Osteocyte (in vitro differentiated cells): Measurements from ENCODE around the gene IL1R1. TPM values are rescaled to one million over a fixed set of nuclear protein-coding genes. Genes with fewer than 3 reads are reported as not detected.
A peak's percentile ranks its signal among the peaks of the same experiment; 100 is the strongest.

Experiments
- DNase-seq: peaks from one replicate; pipeline ENCODE4 v3.0.0; 2021; ENCODE audit warnings: mixed read lengths; ENCODE audit not compliant: unreplicated experiment; ENCODE audit errors: extremely low spot score
- H3K27ac Mint-ChIP-seq: one replicate; pipeline ENCODE4 v1.8.0; 2021; ENCODE audit warnings: mild to moderate bottlenecking, mixed read lengths; ENCODE audit not compliant: unreplicated experiment
- H3K27me3 Mint-ChIP-seq: one replicate; pipeline ENCODE4 v1.8.0; 2021; ENCODE audit warnings: mixed read lengths; ENCODE audit not compliant: unreplicated experiment
- H3K36me3 Mint-ChIP-seq: one replicate; pipeline ENCODE4 v1.8.0; 2021; ENCODE audit warnings: mixed read lengths; ENCODE audit not compliant: unreplicated experiment
- H3K4me1 Mint-ChIP-seq: one replicate; pipeline ENCODE4 v1.8.0; 2021; ENCODE audit warnings: mixed read lengths; ENCODE audit not compliant: unreplicated experiment
- H3K4me3 Mint-ChIP-seq: one replicate; pipeline ENCODE4 v1.8.0; 2021; ENCODE audit warnings: mild to moderate bottlenecking, moderate library complexity, mixed read lengths; ENCODE audit not compliant: unreplicated experiment
- H3K9me3 Mint-ChIP-seq: one replicate; pipeline ENCODE4 v1.8.0; 2021; ENCODE audit warnings: mixed read lengths; ENCODE audit not compliant: unreplicated experiment
- CTCF ChIP-seq: fragments of 200-600 bp; sonication (generic); IDR thresholded peaks from 2 replicates; pipeline ENCODE4 v1.5.0; 2021; ENCODE audit warnings: antibody characterized with exemption, mild to moderate bottlenecking, moderate library complexity
- total RNA-seq: library from RNA; stranded (reverse); gene quantifications from 2 replicates; pipeline ENCODE4 v1.2.1, GENCODE V29; 2021

The IL1R1 gene
- total RNA-seq, 1 donor from 2014 or later = 59.8 TPM

DNA sequence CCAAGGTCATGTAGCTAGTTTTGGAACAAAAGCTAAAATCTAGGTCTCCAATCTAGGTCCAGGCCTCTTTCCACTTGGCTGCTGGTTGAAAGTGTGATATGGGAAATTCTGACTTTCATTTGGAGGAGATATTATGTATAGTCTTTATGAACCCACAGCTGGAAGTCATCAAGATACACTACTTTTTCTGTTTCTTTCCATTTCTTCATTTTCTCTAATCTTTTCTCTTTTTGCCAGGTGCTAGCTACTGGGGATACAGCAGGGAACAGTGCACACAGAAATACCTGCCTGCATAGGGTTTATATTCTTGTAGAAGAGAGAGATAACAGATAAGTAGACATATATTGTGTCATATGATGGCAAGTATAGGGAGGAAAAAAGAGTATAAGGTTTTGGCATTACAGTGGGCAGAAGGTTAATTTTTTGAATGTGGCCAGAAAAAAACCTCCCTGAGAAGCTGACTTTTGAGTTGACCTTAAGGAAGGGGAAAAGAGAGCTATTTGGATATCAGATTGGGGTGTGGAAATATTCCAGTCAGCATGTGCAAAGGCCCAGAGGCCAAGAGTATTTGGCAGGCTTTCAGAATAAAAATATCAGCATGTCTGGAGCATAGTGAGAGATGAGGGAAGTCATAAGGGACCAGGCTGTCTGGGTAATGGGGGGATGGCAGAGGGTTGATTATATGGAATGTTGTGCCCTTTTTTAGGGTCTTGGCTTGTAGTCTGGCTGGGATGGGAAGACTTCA is 15.6 kb downstream of the IL1R1 start:
- Mint-ChIP-seq H3K4me3 (no peak overlapping the region), H3K9me3 (peaks cover 11% of the 10 kb centered on the region), H3K27ac (peak overlapping the region; percentile 43), H3K36me3 (peaks cover 73% of the 10 kb centered on the region), H3K4me1 (peaks cover 24% of the 10 kb centered on the region), H3K27me3 (no peaks in the 10 kb centered on the region)
- DNase-seq = no peak
- no peak for TF ChIP-seq CTCF

- Mint-ChIP-seq H3K36me3 (peaks cover 71% of the 10 kb centered on the region), H3K4me1 (peaks cover 24% of the 10 kb centered on the region), H3K9me3 (peaks cover 11% of the 10 kb centered on the region), H3K27me3 (no peaks in the 10 kb centered on the region), H3K27ac (peak overlapping the region; percentile 58), H3K4me3 (no peak overlapping the region)
- peak; percentile 26 for TF ChIP-seq CTCF
- DNase-seq = no peak
Observed at GRCh38 chr2:102159295-102159694, 16.7 kb downstream of the IL1R1 start.

DNA sequence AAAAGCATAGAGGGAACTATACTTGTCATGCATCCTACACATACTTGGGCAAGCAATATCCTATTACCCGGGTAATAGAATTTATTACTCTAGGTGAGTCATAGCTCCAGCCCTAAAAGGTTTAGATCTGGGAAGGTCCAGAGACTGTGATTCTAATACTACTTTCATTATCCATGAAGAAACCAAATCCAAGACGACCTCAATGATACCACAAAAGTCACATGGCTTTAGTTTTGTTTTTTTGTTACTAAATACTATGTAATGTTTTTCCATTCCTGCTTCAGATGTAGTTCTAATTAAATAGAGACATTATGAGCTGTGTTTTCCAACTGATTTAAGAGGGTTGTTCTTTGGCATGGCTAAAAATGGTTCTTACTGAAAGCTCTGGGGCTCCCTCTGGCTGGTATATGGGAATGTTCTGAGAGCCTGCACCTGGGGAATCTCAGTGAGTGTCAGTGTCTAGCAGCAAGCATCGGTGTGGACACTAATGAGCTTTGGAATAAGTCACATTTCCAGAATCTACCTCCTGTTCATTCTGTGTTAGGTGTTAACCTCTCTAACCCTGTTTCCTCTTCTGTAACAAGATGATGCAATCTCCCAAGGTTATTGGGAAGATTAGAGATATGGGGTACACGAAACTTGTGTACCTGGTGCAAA is 23.8 kb downstream of the IL1R1 start:
- Mint-ChIP-seq H3K9me3 (no peaks in the 10 kb centered on the region), H3K36me3 (peaks cover 59% of the 10 kb centered on the region), H3K27me3 (no peaks in the 10 kb centered on the region), H3K4me3 (no peak overlapping the region), H3K4me1 (peaks cover 8% of the 10 kb centered on the region), H3K27ac (no peak overlapping the region)
- DNase-seq = no peak
- peak; percentile 68 for TF ChIP-seq CTCF

DNA sequence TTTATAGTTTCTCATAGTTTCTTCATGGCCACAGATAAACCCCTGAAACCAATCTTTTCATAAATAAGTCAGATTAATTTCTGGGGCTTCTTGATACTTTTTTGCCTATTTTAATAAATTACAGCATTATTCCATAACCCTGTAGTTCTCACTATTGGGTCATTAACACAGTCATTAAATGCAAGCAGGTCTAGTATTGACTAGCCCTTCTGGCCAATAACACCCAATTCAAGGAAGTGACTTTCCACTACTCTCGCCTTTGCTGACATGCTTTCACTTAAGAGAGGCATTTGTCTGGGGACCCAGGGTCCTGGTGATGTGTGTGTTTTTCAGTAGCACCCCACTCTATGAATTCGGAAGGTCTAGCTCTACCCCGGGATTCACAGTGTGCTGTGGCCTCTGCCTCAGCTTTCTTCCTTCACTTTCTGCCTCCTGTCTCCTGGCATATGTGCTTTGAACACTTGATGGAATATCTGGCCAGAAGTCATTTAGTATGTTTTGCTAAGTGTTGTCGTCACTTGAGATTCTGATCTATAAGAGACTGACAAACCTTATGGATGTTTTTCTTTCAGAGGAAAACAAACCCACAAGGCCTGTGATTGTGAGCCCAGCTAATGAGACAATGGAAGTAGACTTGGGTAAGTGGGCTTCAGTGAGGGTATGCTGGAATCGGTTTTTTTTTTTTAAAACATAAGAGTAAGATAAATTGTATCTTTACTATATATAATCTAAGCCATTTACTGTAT is 25.7 kb downstream of the IL1R1 start:
- TF ChIP-seq CTCF = no peak
- Mint-ChIP-seq H3K4me1 (peaks cover 8% of the 10 kb centered on the region), H3K27ac (no peak overlapping the region), H3K4me3 (no peak overlapping the region), H3K36me3 (peaks cover 71% of the 10 kb centered on the region), H3K9me3 (no peaks in the 10 kb centered on the region), H3K27me3 (no peaks in the 10 kb centered on the region)
- DNase-seq = no peak

DNA sequence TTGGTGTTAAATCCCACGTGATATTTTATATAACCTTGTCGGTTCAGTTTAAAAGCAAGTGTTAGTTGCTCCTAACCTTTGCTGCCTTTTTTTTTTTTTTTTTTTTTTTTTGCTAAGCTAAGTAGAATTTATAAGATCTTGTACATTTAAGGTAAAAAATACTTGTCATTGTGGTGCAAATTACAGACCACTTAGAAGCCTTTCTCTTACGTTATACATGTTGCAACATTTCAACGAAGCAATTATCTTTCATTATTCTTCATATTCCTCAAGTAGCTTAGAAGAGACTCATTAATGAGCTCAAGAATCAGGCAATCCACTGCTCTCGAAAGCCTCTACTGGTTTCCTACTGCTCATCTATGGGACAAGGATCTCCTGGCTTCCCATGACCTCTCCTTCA is 29.4 kb downstream of the IL1R1 start:
- peaks cover 80% of the 10 kb centered on the region for H3K36me3 Mint-ChIP-seq
- no peak overlapping the region for H3K4me3 Mint-ChIP-seq
- no peak overlapping the region for H3K27ac Mint-ChIP-seq
- no peak for TF ChIP-seq CTCF
- no peaks in the 10 kb centered on the region for H3K27me3 Mint-ChIP-seq
- H3K9me3 Mint-ChIP-seq = no peaks in the 10 kb centered on the region
- no peaks in the 10 kb centered on the region for H3K4me1 Mint-ChIP-seq
- DNase-seq = no peak
